GM18867 (cell line): ENCODE measurements around the gene ZFYVE9.

Experiments used
- ATAC-seq: cut with Tn5 transposase; IDR thresholded peaks from one replicate; pipeline ENCODE4 v1.9.1; 2021; ENCODE audit warnings: mild to moderate bottlenecking, moderate library complexity; ENCODE audit not compliant: unreplicated experiment

ZFYVE9 gene

DNA sequence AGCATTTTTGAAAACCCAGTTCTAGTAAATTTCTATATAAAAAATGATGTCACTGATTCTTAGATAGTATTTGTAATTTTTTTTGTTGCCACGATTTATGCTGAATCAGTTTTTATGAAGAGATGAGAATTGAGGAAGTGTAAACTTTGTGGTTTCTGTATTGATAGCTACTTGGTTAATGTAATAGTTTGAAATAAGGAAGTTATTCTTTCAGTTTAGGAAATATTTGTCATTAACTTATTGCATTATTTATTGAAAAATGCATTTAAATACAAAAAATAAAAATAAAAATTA, 97.8 kb downstream of the ZFYVE9 start:
- ATAC-seq, result no peak

DNA sequence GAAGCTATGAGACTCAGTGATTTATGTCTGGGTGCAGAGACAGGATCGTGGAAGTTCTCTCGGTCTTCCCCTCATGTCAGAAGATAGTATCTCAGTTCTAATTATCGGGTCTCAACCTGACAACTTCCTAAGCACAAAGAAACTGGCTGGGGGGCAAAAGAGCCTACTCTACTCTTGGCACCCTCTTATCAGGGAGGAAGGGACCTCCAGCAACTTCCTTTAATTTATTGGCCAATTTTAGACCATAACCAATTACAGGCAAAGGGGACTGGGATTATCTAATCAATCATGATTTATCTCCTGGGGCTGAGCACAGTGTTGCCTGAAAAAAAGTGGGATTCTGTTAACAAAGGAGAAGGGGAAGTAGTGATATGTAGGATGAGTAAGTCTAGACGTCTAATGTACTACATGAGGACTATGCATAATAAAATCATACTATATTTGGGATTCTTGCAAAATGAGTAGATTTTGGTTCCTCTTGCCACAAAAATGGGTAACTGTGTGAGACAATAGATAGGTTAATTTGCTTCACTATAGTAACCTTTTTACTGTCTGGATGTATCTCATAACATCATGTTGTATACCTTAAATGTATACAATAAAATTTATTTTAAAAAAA, 98.8 kb downstream of the ZFYVE9 start:
- no peak for ATAC-seq

DNA sequence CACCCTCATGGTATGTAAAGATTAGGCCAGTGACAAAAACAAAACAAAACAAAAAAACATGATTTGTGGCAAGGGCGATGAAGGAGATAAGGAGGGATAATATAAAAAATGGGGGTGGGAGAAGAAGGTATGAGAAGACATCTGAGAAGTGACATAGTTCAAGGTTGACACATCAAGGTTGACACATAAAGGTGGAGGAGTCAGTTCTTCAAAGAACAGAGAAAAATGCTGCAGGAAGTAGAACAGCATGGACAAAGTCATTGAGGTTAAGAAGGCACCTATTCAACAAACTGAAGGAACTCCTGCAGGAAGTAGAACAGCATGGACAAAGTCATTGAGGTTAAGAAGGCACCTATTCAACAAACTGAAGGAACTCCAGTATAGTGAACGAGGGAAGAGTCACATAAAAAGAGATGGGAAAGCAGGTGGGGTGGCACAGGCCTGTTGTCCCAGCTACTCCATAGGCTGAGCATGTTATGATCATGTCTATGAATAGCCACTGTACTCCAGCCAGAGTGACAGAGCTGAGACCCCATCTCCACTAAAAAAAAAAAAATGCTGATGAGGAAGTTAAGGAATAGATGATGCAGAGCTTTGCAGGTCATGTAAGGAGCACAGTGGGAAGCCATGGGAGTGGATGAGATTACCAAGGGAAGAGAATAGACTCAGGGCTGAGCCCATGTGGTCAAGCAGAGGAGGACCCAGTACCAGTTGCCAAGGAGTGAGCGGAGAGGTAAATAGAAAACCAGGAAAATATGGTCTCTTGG, 101.5 kb downstream of the ZFYVE9 start:
- no peak for ATAC-seq

DNA sequence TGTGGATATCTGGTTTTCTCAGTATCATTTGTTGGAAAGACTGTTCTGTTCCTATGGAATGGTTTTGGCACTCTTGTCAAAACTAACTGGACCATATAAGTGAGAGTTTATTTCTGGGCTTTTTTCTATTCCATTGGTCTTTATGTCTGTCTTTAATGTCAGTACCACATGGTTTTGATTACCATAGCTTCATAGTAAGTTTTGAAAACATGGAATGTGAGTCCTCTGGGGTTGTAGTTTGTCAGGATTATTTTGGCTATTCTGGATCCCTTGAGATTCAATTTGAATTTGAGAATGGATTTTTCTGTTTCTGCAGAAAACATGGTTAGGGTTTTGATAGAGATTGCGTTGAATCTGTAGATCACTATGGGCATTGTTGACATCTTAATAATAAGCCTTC, 107.9 kb downstream of the ZFYVE9 start:
- no peak for ATAC-seq

DNA sequence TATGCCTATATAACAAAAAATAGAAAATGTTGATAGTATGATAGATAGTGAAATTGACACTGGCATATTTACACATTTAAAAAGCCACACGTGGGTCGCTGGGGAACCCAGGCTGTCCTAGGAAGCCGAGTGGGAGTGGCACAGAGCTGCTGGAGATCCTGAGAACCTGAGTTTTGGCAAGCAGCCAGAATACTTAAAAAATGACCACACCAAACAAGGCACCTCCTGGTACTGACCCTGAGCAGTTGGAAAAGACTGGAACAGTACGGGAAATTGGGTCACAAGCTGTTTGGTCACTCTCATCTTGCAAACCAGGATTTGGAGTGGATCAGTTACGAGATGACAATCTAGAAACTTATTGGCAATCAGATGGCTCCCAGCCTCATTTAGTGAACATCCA, 111.5 kb downstream of the ZFYVE9 start:
- ATAC-seq, result no peak

DNA sequence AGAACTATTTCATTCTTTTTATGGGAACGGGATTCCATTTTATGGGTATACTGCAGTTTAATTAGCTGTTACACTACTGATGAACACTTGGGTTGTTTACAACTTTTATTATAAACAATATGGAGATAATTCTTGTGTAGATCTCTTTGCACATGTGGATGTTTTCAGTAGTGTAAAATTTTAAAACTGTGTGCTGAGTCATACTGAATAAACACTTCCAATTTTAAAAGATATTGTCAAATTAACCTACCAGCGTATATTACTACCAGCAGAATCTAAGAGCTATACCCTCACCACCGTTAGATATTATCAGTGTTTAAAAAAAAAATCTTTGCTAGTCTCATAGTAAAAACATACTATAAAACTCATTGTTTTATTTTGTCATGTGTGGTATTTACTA, 118.0 kb downstream of the ZFYVE9 start:
- no peak for ATAC-seq

DNA sequence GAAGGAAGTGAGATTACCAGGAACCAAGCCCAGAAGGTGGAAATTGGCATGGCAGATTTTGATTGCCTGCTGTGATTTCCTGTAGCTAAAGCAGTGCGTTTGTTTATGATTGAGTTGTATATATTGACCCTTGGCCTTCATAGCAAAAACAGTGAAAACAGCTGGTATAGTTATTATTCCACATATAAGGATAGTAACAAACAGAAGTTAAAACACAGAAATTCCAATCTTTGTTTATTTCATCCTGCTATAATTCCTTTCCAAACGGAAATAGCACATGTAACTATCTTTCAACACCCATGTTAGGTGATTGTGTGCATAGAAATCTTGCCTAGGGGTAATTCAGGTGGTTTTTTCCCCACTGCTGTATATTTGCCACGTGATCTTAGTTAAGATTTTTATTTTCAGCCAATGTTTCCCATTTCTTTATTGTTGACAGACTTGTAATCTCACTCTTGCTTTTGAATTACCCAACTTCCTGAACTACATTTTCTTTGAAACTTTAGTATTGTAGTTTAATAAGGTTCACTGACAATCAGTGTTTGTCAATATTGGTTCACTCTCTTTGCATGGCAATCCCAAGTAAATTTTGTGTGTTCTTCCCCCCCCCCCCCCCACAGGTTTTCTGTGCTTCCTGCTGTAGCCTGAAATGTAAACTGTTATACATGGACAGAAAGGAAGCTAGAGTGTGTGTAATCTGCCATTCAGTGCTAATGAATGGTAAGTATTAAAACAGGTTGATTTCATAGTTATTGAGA, 121.4 kb downstream of the ZFYVE9 start:
- ATAC-seq, result no peak

DNA sequence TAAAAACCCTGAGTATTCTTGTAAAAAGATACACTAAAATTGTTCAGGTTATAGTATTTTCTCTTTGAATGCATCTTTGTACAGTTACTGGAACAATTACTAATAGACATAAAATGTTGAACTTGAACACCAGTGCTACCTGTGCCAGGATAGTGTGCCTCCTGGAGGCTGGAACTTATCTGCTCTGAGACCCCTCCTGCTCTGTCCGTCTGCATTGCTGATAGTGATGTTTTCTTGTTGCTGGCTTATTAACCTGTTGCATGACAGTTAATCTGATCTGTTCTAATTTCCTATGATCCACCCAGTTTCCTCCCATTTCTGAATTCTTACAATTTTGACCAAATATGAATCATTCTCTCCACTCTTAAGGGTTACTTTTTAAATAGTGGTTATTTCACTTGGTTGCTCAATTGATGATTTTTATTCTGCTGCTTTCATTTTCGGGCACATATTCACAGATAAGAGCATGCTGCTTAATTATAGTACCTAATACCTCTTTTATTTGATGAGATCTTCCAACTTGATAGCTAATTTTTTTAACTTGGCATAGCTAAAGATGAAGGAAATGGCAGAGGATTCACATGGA, 122.7 kb downstream of the ZFYVE9 start:
- no peak for ATAC-seq

DNA sequence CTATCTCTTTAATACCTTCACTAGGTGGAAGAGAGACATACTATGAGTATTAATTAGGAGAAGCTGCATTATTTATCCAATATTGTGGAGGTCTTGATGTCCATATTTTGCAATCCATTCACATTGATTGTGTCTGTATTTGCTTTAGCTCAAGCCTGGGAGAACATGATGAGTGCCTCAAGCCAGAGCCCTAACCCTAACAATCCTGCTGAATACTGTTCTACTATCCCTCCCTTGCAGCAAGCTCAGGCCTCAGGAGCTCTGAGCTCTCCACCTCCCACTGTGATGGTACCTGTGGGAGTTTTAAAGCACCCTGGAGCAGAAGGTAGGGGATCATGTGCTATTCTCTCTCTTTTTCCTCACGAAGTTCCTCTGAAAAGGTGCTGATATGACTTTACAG, 124.6 kb downstream of the ZFYVE9 start:
- no peak for ATAC-seq

DNA sequence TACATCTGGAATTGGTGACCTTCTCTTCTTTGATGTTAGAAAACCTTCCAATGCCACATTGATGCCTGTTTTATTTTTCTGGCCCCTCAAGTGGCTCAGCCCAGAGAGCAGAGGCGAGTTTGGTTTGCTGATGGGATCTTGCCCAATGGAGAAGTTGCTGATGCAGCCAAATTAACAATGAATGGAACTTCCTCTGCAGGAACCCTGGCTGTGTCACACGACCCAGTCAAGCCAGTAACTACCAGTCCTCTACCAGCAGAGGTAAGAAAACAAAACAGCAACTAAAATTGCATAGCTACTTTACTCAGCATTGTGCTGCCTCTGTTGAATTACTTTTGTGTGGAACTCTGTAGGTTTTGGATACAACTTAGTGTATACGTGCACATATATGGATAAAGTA, 126.5 kb downstream of the ZFYVE9 start:
- ATAC-seq, result no peak

DNA sequence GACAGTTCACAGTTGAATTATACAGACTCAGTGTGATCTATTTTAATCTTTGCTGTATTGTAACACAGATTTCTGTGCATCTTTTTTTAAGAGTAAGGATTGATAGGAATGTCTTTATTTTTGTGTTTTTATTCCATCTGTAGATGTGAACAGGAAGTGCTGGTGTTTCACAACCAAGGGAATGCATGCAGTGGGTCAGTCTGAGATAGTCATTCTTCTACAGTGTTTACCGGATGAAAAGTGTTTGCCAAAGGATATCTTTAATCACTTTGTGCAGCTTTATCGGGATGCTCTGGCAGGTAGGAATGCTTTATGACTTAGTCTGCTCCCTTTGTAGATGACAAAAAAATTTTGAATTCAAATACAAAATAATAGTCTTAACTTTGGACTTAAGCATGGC, 139.6 kb downstream of the ZFYVE9 start:
- ATAC-seq, result no peak

DNA sequence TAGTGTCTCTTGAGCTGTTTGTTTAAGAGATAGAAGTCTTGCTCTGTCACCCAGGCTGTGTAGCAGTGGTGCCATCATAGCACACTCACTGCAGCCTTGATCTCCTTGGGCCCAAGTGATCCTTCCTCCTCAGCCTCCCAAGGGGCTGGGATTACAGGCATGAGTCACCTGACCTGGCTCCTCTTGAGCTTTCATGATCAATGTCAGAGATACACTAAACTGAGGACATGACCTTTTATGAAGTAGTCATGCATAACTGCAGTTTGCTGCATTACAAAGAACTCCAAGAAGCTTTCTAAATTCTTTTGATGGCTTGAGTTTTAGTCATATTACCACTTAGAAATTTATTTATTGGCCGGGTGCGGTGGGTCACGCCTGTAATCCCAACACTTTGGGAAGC, 146.4 kb downstream of the ZFYVE9 start:
- ATAC-seq, result no peak

DNA sequence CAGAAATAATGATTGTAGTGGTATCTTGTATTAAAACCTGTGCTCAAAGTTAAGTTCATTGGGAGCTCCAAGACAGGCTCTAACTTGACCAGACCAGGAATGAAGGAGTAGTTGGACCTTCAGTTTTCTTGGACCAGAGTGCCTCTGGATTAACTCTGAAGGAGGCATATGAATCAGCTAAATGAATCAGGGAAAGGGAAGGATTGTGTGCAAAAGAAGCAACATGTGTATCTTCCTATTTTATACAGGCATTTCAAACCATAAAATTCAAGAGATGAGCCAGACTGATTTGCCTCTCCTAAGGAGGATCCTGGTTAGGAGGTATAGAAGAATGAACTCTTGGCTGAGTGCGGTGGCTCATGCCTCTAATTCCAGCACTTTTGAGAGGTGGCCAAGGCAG, 152.7 kb downstream of the ZFYVE9 start:
- ATAC-seq, result no peak

DNA sequence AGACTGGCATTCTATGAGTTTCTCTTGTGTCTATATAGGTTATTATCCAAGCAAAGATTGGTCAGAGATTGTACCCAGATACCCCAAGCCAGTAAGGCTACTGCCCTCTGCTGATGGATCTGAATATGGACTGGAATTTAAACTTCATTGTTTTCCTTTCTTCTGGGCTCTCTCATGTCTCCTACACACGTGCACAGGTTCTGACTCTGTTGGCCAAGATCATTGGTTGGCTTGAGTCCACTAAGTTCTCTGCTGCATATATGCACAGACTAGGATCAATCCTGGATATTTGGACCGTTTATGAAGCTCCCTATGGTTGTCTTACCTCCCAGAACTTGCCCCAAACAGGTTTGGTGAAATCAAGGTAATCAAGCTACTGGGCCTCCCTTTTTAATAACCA, 154.5 kb downstream of the ZFYVE9 start:
- ATAC-seq, result no peak

DNA sequence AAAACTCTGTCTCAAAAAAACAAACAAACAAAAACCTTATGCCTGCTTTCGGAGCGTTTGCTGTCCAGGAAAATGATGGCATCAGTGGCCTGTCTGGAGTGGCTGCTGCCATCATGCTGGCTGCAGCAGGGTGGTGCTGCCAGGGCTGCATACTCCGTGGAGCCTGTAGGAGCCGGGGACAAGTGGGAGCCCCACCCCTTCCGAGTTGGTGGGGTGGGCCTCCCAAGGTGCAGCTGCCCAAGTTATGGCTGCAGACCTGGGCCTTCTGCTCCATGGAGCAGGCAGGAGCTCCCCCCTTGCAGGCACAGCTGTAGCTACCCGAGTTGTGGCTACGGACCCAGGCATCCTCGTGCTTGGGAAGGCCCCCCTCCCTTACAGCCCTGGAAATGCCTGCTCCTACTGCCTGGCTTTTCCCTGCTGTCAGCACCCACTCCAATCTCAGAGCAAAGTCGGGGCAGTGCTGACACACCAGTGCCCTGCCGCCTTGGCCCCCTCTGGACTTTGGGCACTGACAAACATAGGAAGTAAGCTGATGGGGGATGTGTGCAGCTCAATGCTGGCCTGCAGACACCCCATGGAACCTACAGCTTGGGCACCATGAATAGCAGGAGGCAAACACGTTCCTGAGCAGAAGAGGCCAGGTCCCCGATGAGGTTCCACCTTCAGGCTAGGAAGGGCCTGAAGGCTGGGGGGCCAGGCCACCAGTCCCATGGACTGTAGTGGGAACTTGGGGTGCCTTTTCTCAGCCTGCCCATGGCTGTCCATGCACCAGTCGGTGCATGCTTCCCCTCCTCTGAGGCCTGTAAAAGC, 163.7 kb downstream of the ZFYVE9 start:
- no peak for ATAC-seq

DNA sequence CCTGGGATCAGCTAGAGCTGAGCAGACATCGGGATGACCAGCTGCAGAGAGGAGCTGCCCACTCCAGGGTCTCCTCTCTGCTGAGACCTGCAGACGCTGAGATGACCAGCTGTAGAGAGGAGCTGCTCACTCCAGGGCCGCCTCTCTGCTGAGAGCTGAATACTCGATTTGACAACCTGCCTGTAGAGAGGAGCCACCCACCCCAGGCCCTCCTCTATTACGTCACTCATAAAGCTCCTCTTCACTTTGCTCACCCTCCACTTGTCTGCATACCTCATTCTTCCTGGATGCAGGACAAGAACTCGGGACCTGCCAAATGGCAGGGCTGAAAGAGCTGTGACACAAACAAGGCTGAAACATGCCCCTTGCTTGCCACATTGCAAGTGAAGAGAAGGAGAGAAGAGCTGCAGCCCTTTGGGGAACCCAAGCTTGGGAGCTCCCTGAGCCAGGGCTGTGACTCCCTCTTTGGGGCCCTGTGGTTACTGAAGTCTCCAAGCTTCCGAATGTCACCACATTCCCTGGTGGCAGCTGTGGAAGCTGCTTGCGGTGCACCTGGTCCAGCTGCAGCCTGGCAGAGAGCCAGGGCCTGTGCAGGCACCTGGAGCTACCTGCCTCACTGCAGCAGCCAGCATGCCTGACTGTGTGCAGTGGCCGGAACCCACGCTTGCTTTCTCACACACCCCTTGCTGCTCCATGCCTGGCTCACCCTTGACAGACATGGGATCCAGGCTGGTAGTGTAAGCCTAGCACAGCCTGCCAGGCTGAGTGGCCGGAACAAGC, 164.5 kb downstream of the ZFYVE9 start:
- ATAC-seq, result no peak

DNA sequence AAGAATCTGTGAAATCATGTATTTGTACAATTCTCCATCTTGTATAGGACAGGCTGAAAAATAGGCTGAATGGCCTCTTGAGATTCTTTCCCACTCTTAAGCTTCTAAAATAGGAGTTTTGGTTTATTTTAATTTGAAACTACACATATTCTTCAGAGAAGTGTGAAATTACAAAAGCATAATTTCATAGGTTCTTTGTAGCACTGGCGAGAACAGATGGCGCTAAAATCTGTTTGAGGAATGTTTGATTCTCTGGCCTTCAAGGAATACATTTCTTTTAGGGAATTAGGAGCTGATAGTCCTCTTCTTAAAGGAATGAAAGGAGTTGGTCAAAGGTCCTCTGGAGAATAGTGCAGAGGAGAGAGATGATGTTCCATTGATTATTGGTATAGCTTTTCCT, 179.2 kb downstream of the ZFYVE9 start:
- no peak for ATAC-seq

DNA sequence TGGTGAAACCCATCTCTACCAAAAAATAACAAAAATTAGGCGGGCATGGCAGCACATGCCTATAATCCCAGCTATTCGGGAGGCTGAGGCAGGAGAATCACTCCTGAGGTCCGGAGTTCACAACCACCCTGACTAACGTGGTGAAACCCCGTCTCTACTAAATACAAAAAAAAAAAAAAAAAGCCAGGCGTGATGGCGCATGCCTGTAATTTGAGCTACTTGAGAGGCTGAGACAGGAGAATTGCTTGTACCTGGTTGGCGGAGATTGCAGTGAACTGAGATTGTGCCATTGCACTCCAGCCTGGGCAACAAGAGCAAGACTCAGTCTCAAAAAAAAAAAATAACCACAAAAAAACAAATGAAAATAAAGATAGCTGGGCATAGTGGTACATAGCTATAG, 181.8 kb downstream of the ZFYVE9 start:
- ATAC-seq, result no peak

DNA sequence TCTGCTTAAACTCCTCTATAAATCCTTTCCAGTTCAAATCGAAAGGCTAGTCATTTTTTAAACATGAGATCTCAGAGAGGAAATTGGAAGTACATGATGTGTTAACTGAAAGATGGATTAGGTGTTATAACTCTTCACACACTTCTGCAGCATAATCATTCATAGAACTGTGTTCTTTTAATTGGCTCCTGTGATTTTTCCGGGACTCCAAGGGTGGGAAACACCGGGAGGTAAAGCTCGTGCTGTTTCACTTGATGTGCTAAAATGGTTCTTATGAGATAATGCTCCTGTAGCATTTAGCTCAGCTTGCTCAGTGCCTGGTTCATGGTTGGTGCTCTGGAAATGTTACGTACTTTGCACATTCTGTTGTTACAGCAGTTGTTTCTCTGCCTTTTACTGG, 183.9 kb downstream of the ZFYVE9 start:
- ATAC-seq, result no peak

DNA sequence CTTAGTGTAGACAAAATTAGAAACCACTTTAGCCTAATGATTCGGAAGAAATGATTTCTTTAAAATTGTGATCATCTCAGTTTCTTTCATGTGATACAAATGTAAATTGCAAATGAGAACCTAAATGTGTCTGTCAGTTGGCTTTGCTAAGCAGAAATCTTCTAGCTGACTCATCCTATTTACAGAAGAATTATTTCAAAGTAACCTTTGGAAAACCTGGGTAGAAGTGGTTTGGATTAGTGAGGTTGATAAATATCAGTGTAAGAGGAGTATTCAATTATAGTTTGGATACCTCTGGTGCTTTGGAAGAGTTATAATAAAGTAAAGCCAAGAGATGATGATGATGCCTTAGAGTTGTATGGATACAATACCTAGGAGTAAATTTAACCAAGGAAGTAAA, 186.7 kb downstream of the ZFYVE9 start:
- no peak for ATAC-seq
